Neural crest cell (in vitro differentiated cells): Measurements from ENCODE around the gene NT5M. TPM values are rescaled to one million over a fixed set of nuclear protein-coding genes. Genes with fewer than 3 reads are reported as not detected.

Source experiments
- DNase-seq: peaks from one replicate; pipeline ENCODE4 v3.0.0; 2021; ENCODE audit warnings: low read depth, mixed read lengths, low spot score
- H3K27ac Mint-ChIP-seq: one replicate; pipeline ENCODE4 v1.8.0; 2021; ENCODE audit warnings: mild to moderate bottlenecking, mixed read lengths; ENCODE audit not compliant: unreplicated experiment
- H3K27me3 Mint-ChIP-seq: 2 replicates; pipeline ENCODE4 v1.8.0; 2021; ENCODE audit warnings: low read depth, mild to moderate bottlenecking, mixed read lengths
- H3K36me3 Mint-ChIP-seq: 2 replicates; pipeline ENCODE4 v1.8.0; 2021; ENCODE audit warnings: low read depth, mild to moderate bottlenecking, mixed read lengths
- H3K4me1 Mint-ChIP-seq: 2 replicates; pipeline ENCODE4 v1.8.0; 2021; ENCODE audit warnings: mixed read lengths
- H3K4me3 Mint-ChIP-seq: one replicate; pipeline ENCODE4 v1.8.0; 2021; ENCODE audit warnings: mild to moderate bottlenecking, mixed read lengths
- H3K9me3 Mint-ChIP-seq: 2 replicates; pipeline ENCODE4 v1.8.0; 2021; ENCODE audit warnings: mixed read lengths
- CTCF ChIP-seq: fragments of 200-600 bp; sonication (generic); conservative IDR thresholded peaks from 2 replicates; pipeline ENCODE4 v1.5.0; 2021; ENCODE audit warnings: antibody characterized with exemption, mild to moderate bottlenecking
- total RNA-seq: library from RNA; stranded (reverse); gene quantifications from 2 replicates; pipeline ENCODE4 v1.2.1, GENCODE V29; 2021

Gene NT5M
- total RNA-seq, 1 donor from 2014 or later, result 10.3 TPM

- Mint-ChIP-seq H3K27ac (no peak overlapping the region), H3K27me3 (no peaks in the 10 kb centered on the region)
- no peak for DNase-seq
Measured at GRCh38 chr17:17387498-17388362, 84.6 kb downstream of the NT5M start.

DNA sequence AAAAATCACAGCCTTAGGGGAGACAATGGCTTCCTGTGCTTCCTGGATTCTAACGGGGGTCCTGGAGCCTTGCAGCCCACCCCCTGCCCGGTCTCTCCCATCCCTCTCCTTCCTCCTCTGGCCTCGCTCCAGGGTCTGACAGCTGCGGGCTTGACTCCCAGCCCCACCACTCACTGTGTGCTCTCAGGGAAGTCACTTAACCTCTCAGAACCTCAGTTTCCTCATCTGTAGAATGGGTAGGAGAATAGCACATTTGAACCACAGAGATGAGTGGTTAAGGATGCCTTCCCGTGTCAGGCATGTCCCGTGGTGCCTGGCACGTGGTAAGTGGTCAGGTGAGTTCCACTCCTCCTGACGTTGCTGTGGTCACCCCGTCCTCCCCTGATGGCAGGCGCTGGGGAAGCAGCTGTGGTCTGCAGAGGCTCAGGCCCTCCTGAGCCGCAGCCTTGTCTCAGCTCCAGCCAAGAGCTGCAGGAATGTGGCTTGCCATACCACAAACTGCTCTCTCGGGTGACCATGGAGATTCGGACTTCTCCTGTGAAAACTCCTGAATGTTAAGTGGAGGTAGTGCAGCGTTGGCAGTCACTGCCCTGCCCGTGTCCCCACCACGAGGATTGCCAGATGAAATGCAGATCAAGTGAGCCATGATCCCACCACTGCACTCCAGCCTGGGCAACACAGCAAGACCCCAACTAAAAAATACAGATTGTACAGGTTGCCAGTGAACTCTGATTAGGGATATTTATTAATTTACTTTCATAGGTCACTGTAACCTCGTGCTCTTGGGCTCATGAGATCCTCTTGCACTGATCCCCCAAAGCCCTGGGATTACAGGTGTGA lies 85.7 kb downstream of the NT5M start:
- H3K27ac Mint-ChIP-seq, result no peak overlapping the region
- H3K9me3 Mint-ChIP-seq, result no peaks in the 10 kb centered on the region
- peaks cover 24% of the 10 kb centered on the region for H3K4me1 Mint-ChIP-seq
- no peak overlapping the region for H3K4me3 Mint-ChIP-seq
- DNase-seq, result no peak
- H3K36me3 Mint-ChIP-seq, result no peaks in the 10 kb centered on the region
- no peak for TF ChIP-seq CTCF
- no peaks in the 10 kb centered on the region for H3K27me3 Mint-ChIP-seq

More at GRCh38 chr17:17387498-17388362, 84.6 kb downstream of the NT5M start:
- H3K36me3 Mint-ChIP-seq, result no peaks in the 10 kb centered on the region
- peak; percentile 55 for TF ChIP-seq CTCF
- no peak overlapping the region for H3K4me3 Mint-ChIP-seq
- H3K9me3 Mint-ChIP-seq, result no peaks in the 10 kb centered on the region
- peaks cover 28% of the 10 kb centered on the region for H3K4me1 Mint-ChIP-seq

DNA sequence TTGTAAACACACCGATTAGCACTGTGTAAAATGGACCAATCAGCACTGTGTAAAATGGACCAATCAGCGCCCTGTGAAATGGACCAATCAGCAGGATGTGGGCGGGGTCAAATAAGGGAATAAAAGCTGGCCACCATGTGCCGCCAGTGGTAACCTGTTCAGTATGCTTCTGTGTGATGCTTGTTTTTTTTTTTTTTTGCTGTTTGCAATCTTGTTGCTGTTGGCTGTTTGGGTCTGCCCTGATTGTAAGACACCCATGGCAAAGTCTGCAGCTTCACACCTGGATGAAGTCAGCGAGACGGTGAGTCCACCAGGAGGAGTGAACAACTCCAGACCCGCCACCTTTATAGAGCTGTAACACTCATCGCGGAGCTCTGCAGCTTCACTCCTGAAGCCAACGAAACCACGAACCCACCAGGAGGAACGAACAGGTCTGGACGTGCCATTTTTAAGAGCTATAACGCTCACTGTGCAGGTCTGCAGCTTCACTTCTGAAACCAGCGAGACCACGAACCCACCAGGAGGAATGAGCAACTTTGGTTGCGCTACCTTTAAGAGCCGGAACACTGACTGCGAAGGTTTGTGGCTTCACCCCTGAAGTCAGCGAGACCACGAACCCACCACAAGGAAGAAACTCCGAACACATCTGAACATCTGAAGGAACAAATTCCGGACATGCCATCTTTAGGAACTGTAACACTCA lies 88.6 kb downstream of the NT5M start:
- Mint-ChIP-seq H3K4me3 (no peak overlapping the region), H3K36me3 (no peaks in the 10 kb centered on the region), H3K9me3 (no peaks in the 10 kb centered on the region), H3K4me1 (peaks cover 8% of the 10 kb centered on the region), H3K27me3 (no peaks in the 10 kb centered on the region), H3K27ac (no peak overlapping the region)
- DNase-seq, result no peak
- no peak for TF ChIP-seq CTCF

DNA sequence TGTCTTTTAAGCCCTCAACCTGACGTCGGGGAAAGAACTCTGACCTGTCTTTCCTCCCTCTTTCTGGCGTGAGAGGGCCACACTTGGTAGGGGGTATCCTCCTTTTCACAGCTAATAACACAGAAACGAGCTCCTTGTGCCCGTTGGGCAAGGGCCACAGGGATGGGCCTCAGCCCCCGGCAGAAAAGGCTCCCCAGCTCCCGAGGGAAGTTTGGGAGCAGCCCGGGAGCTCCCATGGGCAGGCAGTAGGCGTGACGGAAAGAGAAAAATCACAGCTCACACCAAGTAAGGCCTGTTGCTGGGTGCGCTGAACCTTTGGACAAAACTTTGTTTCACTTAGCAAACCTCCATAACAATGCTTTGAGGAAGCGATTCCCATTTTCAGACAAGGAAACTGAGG lies 90.8 kb downstream of the NT5M start:
- Mint-ChIP-seq H3K27me3 (no peaks in the 10 kb centered on the region), H3K9me3 (no peaks in the 10 kb centered on the region), H3K4me1 (peaks cover 4% of the 10 kb centered on the region), H3K4me3 (no peak overlapping the region), H3K27ac (peak overlapping the region; percentile 50), H3K36me3 (no peaks in the 10 kb centered on the region)
- DNase-seq, result no peak
- no peak for TF ChIP-seq CTCF

GRCh38 chr17:17394494-17394893 lies 91.3 kb downstream of the NT5M start:
- no peak for DNase-seq
- no peak overlapping the region for H3K4me3 Mint-ChIP-seq
- H3K27ac Mint-ChIP-seq, result no peak overlapping the region

More at GRCh38 chr17:17394494-17394893, 91.3 kb downstream of the NT5M start:
- H3K27me3 Mint-ChIP-seq, result no peaks in the 10 kb centered on the region
- H3K36me3 Mint-ChIP-seq, result no peaks in the 10 kb centered on the region
- no peaks in the 10 kb centered on the region for H3K9me3 Mint-ChIP-seq
- H3K4me1 Mint-ChIP-seq, result peaks cover 4% of the 10 kb centered on the region
- no peak for TF ChIP-seq CTCF
